Measurements from ENCODE around the gene MTRR.

The MTRR gene

DNA sequence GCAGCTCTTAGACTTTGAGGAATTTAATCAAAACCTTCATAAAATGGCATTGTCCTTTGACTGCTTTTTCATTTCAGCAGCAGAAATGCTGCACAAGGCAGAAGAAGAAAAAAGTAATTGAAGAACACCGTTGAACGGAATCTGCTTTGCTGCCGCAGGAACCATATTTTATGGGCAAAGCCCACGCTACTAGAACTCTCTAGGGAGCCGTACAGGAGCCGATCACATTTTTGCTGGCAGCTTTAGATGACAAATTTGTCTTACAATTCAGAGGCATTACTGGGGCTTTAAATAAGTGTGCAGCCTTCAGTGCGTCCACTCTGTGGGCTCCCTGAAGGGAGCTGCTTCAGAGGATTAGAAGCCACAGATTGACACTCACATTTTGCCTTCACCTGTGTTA lies 23.4 kb upstream of the MTRR start:
- TF ChIP-seq, protein P1, sequence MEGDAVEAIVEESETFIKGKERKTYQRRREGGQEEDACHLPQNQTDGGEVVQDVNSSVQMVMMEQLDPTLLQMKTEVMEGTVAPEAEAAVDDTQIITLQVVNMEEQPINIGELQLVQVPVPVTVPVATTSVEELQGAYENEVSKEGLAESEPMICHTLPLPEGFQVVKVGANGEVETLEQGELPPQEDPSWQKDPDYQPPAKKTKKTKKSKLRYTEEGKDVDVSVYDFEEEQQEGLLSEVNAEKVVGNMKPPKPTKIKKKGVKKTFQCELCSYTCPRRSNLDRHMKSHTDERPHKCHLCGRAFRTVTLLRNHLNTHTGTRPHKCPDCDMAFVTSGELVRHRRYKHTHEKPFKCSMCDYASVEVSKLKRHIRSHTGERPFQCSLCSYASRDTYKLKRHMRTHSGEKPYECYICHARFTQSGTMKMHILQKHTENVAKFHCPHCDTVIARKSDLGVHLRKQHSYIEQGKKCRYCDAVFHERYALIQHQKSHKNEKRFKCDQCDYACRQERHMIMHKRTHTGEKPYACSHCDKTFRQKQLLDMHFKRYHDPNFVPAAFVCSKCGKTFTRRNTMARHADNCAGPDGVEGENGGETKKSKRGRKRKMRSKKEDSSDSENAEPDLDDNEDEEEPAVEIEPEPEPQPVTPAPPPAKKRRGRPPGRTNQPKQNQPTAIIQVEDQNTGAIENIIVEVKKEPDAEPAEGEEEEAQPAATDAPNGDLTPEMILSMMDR (IDR thresholded peaks at IDR 0.05) = no peak

DNA sequence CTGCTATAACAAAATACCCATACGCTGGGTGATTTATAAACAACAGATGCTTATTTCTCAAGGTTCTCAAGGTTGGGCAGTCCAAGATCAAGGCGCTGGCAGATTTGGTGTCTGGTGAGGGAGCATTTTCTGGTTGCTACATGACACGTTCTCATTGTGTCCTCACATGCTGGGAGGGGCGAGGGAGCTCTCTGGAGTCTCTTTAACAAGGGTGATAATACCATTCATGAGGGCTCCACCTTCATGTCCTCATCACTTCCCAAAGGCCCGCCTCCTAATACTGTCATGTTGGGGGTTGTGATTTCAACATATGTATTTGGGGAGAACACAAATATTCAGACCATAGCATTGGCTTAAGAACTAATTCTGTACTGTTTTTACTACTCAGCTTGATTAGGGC lies 22.6 kb upstream of the MTRR start:
- Histone ChIP-seq H3K27me3 (peaks cover 0 to 23% of the 10 kb centered on the region in 2 donors), H3K4me3 (no peak overlapping the region), H3K36me3 (no peaks in the 10 kb centered on the region), H3K9me3 (no peaks in the 10 kb centered on the region), H3K27ac (no peak overlapping the region), H3K4me1 (peaks cover 0 to 20% (median 15%) of the 10 kb centered on the region in 4 donors)
- TF ChIP-seq, protein P1 (IDR thresholded peaks at IDR 0.05) = no peak
- intact Hi-C loops (cut with DNase I; ENCODE audit: low total_unique reads) = no loop called here
- DNase-seq = no peak

More for the DNA sequence above, 23.4 kb upstream of the MTRR start:
- Histone ChIP-seq H3K4me3 (no peak overlapping the region), H3K36me3 (no peaks in the 10 kb centered on the region), H3K27me3 (peaks cover 0 to 23% of the 10 kb centered on the region in 2 donors), H3K9me3 (no peaks in the 10 kb centered on the region), H3K27ac (no peak overlapping the region), H3K4me1 (peaks cover 0 to 13% (median 12%) of the 10 kb centered on the region in 4 donors)
- intact Hi-C loops (cut with DNase I; ENCODE audit: low total_unique reads) = no loop called here
- no peak for DNase-seq

DNA sequence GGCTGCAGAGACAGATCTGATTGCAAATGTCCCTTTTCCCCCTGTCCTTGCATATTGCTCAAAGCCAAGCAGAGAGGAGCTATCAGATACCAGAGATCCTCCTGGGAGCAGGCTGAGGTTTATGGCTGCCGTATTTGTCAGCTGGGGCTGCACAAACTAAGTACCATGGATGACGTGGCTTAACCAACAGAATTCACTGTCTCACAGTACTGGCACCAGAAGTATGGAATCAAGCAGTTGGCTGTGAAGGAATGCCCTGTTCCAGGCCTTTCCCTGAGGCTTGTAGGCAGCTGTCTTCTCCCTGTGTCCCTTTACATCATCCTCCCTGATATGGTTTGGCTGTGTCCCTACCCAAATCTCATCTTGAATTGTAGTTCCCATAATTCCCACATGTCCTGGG lies 20.7 kb upstream of the MTRR start:
- intact Hi-C loops (cut with DNase I; ENCODE audit: low total_unique reads) = no loop called here
- TF ChIP-seq, protein P1 (IDR thresholded peaks at IDR 0.05) = no peak

DNA sequence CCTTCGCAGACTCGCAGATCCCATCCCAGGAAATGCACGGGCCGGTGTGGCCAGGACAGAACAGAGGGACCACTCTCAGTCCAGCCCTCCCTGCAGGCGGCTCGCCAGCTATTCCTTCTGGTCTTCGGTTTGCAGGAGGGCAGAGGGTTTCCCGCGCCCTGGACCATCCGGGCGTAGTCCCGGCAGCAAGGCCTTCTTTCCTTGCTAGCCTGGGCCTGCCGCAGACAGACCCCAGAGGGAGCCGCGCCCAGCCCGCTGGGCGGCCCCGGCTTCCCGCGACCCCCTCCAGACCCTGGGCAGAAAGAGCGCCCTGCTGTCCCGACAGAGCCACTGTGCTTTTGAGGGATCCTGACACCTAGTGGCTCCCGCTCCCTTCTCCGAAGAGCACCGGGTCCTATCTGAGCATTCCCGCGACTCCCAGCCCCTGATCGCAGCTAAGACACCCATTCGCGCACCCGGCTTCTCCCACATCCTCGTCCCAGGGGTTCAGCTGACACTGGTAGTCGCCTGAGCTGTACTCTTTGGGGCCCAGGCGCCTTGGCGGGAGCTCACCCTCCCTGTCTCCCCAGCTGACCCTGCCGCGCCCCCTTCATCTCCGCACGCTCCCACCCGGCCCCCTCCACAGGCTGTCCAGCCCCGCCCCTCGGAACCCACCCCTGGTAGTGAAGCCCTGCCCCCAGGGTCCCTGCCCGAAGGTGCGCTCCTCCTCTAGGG lies 19.1 kb upstream of the MTRR start:
- Histone ChIP-seq H3K27ac (no peak overlapping the region), H3K27me3 (peaks cover 0 to 23% of the 10 kb centered on the region in 2 donors), H3K36me3 (no peaks in the 10 kb centered on the region), H3K9me3 (no peaks in the 10 kb centered on the region), H3K4me3 (peak overlapping the region; percentile 44 to 54), H3K4me1 (peaks cover 0 to 25% (median 17%) of the 10 kb centered on the region in 4 donors)
- intact Hi-C loops (cut with DNase I; ENCODE audit: low total_unique reads) = no loop called here
- DNase-seq = no peak
- TF ChIP-seq, protein P1 (IDR thresholded peaks at IDR 0.05) = no peak

More for the DNA sequence above, 20.7 kb upstream of the MTRR start:
- H3K4me3 ChIP-seq = no peak overlapping the region
- H3K27me3 ChIP-seq = peaks cover 0 to 23% of the 10 kb centered on the region in 2 donors
- DNase-seq = no peak
- no peaks in the 10 kb centered on the region for H3K9me3 ChIP-seq
- no peak overlapping the region for H3K27ac ChIP-seq
- no peaks in the 10 kb centered on the region for H3K36me3 ChIP-seq
- peaks cover 0 to 25% (median 17%) of the 10 kb centered on the region in 4 donors for H3K4me1 ChIP-seq

DNA sequence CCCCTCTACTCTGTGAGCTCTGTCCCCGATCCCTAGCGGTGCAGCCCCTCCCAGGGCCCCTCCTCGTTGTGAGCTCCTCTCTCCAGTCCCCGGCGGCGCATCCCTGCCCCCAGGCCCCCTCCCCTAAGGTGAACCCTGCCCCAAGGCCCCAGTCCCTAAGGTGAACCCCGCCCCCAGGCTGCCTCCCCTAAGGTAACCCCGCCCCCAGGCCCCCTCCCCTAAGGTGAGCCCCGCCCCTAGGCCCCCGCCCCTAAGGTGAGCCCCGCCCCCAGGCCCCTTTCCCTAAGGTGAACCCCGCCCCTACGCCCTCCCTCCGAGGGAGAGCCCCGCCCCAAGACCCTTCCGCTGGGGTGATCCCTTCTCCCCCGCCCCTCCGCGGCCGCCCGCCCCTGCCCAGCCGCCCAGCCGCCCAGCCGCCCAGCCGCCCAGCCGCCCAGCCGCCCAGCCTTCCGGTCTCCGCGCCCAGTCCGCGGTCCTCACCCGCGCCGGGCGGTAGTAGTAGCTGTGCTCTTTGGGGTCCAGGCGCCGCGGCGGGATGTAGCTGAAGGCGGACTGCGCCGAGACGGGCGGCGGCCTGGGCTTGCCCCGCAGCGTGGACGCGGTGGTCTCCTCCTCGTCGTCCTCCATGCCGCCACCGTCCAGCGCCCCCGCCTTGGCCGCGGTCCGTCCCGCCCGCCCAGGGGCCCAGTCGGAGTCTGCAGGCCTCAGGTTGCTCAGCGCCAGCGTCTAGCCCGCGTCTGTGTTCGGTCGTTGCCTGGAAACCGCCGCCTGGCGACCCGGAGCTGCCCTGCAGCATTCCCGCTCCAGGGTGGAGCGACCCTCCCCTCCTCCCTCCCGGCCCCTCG lies 18.3 kb upstream of the MTRR start, which contains the start of gene CFAP90:
Gene CFAP90 (minus strand): TSS at position 739 of the 845 bp plus-strand sequence. CDS start 112 bp downstream, at position 627.
- TF ChIP-seq, protein P1 (IDR thresholded peaks at IDR 0.05) = peak in 1 of 2 experiments; percentile 22
- intact Hi-C loops (cut with DNase I; ENCODE audit: low total_unique reads) = no loop called here
- no peaks in the 10 kb centered on the region for H3K36me3 ChIP-seq
- no peaks in the 10 kb centered on the region for H3K9me3 ChIP-seq
- no peak for DNase-seq
- no peak within 1 kb of the TSS for H3K27ac ChIP-seq
- H3K4me3 ChIP-seq = peak within 1 kb of the TSS; percentile 44 to 54
- peaks cover 0 to 23% of the 10 kb centered on the region in 2 donors for H3K27me3 ChIP-seq
- peaks cover 0 to 25% (median 17%) of the 10 kb centered on the region in 4 donors for H3K4me1 ChIP-seq
